OCI-M1 (cell line): ENCODE data around the gene PCARE.

Experiments used
- DNase-seq: peaks from one replicate; lab custom pipeline; 2025; lab: John Stamatoyannopoulos, UW

The PCARE gene

GRCh38 chr2:29035016-29035745 is 39.1 kb downstream of the PCARE start:
- no peak for DNase-seq

- DNase-seq = no peak
Observed at GRCh38 chr2:29033656-29034055, 40.7 kb downstream of the PCARE start.

DNA sequence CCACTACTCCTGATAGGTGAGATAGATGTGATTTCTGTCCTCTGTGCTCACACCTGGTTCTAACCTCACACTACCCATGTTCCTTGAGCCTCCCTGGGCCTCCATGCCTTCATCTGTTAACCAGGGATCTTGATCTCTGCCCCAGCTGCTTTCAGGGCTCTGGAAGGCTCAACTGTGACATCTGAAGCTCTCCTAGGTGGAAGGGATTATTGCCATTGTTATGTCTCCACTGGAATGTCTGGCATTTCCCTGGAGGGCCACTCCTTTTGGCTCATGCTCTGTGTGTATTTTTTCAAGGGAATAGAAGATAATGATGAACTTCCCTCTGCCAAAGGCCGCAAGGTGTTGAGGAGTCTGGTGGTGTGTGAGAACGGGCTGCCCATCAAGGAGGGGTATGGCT is 41.2 kb downstream of the PCARE start:
- DNase-seq = no peak

- DNase-seq = no peak
Observed at GRCh38 chr2:29032189-29032588, 42.1 kb downstream of the PCARE start.

- no peak for DNase-seq
Observed at GRCh38 chr2:29031046-29031445, 43.3 kb downstream of the PCARE start.

DNA sequence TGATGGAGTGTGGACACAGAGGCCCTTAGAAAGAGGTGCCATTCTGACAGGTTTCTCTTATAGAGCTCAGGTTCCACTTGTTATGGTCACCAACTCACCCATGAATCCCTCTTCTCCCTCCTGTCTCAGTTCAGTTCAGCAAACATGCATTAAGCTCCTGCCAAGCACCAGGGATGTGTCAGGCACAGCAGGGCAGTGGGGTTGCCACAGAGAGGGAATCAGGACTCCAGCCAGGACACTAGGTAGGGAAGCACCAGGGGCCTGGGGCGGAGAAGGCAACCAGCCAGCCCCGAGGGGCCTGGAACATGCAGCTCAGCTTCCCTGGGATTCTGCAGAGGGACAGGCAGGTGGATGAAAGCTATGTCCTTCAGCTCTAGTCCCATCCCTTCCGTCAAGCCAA is 48.6 kb downstream of the PCARE start:
- no peak for DNase-seq

DNA sequence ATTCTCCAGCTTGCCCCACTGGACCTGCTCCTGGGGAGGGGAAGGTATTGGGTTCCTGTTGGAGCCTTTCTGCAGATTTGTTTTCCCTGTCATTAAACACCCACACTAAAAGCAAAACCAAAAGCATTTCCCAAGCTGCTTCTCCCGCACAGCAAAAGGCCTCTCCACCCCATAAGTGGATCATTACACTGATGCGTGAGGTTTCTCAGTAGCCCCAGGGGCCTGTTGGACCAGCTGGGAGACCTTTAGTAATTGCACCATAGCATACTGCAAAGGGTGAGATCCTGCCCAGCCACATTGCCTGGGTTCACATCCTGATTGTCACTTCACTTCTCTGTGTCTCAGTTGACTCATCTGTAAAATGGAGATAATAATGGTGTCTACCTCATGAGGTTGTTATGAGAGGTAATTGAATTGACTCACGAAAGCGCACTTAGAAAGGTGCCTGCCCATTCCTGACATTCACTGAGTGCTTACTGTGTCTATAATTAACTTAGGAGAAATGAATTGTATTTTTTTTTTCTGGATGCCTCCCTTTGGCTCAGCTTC is 49.4 kb downstream of the PCARE start:
- no peak for DNase-seq

- DNase-seq = no peak
Observed at GRCh38 chr2:29023188-29023587, 51.1 kb downstream of the PCARE start.

DNA sequence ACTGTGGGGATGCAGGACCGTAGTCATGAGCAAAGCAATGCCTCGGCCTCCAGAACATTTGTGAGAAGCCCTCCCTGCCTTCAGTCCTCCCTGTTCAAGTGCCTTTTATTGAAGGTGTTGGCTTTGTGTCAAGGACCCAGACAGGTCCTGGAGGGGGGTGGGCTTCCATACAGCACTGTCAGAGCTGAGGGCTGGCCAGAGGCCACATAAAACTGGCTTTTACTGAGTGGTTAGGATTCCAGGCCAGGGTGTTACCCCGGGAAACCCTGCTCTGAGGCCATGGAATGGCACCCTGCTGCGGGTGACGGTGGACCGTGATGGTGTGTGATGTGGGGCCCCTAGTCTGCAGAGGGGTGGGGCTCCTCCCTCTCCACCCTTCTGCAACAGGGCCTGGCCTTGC is 51.6 kb downstream of the PCARE start:
- DNase-seq = no peak

- no peak for DNase-seq
Observed at GRCh38 chr2:29021886-29022285, 52.4 kb downstream of the PCARE start.

DNA sequence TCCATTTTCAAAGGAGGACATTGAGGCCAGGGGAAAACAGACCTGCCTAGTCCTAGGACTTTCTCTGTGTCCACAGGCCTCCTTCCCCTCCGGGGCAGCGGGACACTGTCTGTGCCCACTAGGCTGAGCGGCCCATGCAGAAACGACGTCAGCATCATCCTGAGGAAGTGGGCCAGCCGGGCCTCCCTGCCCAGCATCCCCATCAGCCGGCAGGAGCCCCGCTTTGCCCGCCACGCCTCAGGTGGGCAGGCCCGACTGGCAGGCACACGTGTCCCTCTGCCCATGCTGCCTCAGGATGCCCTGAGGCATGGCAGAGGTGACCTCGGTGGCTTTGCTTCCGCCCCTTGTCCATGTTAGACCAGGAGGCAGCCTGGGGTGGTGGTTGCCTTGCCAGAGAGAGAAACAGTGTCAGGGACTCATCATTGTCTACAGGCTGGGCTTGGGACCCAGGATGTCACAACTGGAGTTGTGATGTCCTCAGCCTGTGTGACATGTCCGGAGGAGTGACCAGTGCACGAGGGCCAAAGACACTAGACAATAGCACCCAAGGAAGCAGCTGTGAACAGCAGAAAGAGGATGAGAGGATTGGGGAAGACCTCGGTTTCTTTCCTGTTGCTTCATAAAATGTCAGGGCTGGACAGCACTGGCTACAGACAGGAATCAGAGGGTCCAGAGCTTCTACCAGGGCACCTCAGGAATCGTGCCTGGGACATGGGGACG is 56.4 kb downstream of the PCARE start:
- no peak for DNase-seq

- DNase-seq = no peak
Observed at GRCh38 chr2:29016504-29016903, 57.8 kb downstream of the PCARE start.

- DNase-seq = no peak
Observed at GRCh38 chr2:29015701-29016470, 58.4 kb downstream of the PCARE start.

DNA sequence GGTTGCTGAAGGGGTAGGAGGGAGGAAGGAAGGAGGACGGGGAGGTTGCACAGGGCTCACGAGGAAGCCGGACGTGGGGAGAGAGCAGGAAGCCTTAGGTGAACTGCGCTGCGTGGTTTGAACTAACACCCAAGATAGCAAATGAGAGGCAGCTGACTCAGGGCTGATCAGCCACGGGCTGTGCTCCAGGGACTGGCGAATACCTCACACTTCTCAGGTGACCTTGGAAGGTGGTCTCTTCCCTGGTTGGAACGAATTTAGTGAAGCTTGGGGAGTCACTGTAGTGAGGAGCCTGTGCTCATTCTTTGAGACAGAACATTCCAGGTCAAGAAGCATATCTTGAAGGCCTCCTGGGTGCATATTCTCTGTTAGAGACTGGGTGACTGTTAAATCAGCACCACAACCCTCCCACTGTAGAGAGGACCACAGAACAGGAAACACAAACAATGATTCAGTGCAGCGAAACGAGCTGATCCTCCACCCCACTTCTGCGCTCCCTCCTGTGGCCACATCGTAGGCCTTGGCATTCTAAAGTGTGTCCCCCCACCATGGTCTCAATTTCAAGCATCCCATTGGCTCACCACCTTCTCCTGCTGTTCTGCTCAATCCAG is 59.4 kb downstream of the PCARE start:
- DNase-seq = peak; percentile 16

- DNase-seq = no peak
Observed at GRCh38 chr2:29014331-29014730, 60.0 kb downstream of the PCARE start.

GRCh38 chr2:29013057-29013780 is 61.1 kb downstream of the PCARE start:
- DNase-seq = peak; percentile 62

DNA sequence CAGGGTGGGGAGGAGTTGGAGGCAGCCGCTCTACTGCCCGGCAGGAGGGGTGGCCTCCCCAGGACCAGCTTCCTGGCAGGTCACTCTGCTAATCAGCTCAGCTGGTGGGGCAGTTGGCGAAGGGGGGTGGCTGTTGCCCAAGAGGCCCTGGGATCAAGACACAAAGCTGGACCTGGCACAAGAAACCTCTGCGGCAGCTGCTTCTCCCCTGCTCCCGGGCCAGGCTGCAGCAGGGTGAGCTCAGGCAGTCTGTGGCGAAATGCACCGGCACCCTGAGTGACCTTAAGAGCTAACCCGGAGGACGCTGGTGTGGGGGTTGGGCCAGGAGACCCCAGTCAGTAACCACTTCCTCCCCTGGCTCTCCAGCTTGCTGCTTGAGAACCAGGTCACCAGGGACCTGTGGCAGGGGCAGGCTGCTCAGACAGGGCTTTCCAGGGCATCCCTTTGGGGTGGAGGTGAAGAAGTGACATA is 62.1 kb downstream of the PCARE start:
- no peak for DNase-seq
